Lower lobe of right lung (tissue), 2 donors: ENCODE data around the gene WDR27. TPM values are rescaled to one million over a fixed set of nuclear protein-coding genes. Genes with fewer than 3 reads are reported as not detected.

Experiments
- ATAC-seq, 2 donors: fragments of 200-7000 bp; cut with Tn5 transposase; one replicate each; pipeline ENCODE4 v1.9.1; 2020 to 2022; ENCODE audit warnings: mild to moderate bottlenecking in 2 of 2, moderate library complexity in 2 of 2
- DNase-seq: peaks from one replicate; pipeline ENCODE4 v3.0.0-alpha.2; 2020
- H3K27ac ChIP-seq: fragments of 200-600 bp; one replicate; pipeline ENCODE4 v1.8.0; 2022
- H3K27me3 ChIP-seq: fragments of 200-600 bp; one replicate; pipeline ENCODE4 v1.8.0; 2022; ENCODE audit warnings: low read depth
- H3K36me3 ChIP-seq: fragments of 200-600 bp; one replicate; pipeline ENCODE4 v1.8.0; 2022; ENCODE audit warnings: mild to moderate bottlenecking
- H3K4me1 ChIP-seq: fragments of 200-600 bp; one replicate; pipeline ENCODE4 v1.8.0; 2022
- H3K4me3 ChIP-seq: fragments of 200-600 bp; one replicate; pipeline ENCODE4 v1.8.0; 2022; ENCODE audit warnings: mild to moderate bottlenecking
- H3K9me3 ChIP-seq: fragments of 200-600 bp; one replicate; pipeline ENCODE4 v1.8.0; 2022
- intact Hi-C: fragments of 100-400 bp; cut with DNase I; formaldehyde crosslinking; loops from one replicate; pipeline ENCODE4 v1.11.0; 2022
- total RNA-seq: library from RNA; stranded (reverse); fragmentation: NEBNext Ultra II Directional; extraction: Animal tissue kit (Norgen Biotek cat#: 25700); gene quantifications from one replicate; pipeline ENCODE4 v1.2.1, GENCODE V29; 2021
- TF ChIP-seq, protein P1 (sequence below): fragments of 200-600 bp; IDR thresholded peaks from one replicate; pipeline ENCODE4 v1.8.0; 2022; ENCODE audit warnings: antibody characterized with exemption, mild to moderate bottlenecking
- donor health status: DM: no; HTN: yes; CAD: no; lungs with severe emphysema.

WDR27 gene
- total RNA-seq, 1 donor from 2014 or later = 38.0 TPM

- Histone ChIP-seq H3K4me1 (no peaks in the 10 kb centered on the region), H3K27me3 (no peaks in the 10 kb centered on the region), H3K4me3 (no peak overlapping the region), H3K9me3 (no peaks in the 10 kb centered on the region), H3K27ac (no peak overlapping the region), H3K36me3 (peaks cover 48% of the 10 kb centered on the region)
- TF ChIP-seq, protein P1, sequence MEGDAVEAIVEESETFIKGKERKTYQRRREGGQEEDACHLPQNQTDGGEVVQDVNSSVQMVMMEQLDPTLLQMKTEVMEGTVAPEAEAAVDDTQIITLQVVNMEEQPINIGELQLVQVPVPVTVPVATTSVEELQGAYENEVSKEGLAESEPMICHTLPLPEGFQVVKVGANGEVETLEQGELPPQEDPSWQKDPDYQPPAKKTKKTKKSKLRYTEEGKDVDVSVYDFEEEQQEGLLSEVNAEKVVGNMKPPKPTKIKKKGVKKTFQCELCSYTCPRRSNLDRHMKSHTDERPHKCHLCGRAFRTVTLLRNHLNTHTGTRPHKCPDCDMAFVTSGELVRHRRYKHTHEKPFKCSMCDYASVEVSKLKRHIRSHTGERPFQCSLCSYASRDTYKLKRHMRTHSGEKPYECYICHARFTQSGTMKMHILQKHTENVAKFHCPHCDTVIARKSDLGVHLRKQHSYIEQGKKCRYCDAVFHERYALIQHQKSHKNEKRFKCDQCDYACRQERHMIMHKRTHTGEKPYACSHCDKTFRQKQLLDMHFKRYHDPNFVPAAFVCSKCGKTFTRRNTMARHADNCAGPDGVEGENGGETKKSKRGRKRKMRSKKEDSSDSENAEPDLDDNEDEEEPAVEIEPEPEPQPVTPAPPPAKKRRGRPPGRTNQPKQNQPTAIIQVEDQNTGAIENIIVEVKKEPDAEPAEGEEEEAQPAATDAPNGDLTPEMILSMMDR = no peak
- no peak for DNase-seq
- ATAC-seq = no peak
- intact Hi-C loops = no loop called here
Observed at GRCh38 chr6:169663468-169663867, 38.4 kb downstream of the WDR27 start.

DNA sequence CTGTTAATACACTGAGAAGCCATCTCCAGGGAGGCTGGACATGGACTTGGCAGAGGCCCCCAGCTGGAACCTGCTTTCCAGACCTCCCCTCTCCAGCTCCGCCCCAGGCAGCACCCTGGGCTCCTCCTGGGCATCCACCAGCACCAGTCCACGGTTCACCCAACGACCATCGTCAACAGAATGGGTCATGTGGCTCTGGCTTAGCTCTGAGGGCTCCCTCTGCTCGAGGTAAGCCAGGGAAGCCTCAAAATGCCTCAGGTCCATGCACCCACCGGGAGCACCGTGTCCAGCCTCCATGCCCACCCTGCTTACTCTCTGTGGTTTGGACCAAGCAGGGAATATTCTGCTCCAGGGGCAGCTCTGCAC is 40.5 kb downstream of the WDR27 start:
- Histone ChIP-seq H3K36me3 (peaks cover 39% of the 10 kb centered on the region), H3K27ac (no peak overlapping the region), H3K4me1 (no peaks in the 10 kb centered on the region), H3K27me3 (no peaks in the 10 kb centered on the region), H3K9me3 (no peaks in the 10 kb centered on the region), H3K4me3 (no peak overlapping the region)
- DNase-seq (no peak), ATAC-seq (no peak)
- TF ChIP-seq, protein P1 = no peak
- intact Hi-C loops = no loop called here

DNA sequence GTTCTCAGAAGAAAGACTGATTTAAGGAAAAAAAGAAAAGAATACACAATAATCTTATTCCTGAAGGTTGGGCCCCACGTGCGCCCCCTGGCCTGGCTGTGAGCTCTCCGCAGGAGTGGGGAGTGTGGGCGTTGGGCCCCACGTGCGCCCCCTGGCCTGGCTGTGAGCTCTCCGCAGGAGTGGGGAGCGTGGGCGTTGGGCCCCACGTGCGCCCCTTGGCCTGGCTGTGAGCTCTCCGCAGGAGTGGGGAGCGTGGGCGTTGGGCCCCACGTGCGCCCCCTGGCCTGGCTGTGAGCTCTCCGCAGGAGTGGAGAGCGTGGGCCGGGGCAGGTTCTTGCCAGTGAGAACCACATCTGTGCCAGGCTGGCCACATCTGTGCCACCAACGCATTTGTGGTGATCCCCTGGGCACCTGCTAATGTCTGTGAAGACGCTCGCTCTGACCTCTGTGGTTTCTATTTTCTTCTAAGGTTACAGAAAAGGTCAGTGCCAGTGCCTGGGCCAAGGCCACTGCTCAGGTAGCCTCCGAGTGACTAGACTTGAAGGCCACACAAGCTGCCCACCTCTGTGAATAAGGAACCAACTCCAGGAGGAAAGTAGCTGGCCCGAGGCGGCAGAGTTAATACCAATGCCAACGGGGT is 41.0 kb downstream of the WDR27 start:
- Histone ChIP-seq H3K9me3 (no peaks in the 10 kb centered on the region), H3K27me3 (no peaks in the 10 kb centered on the region), H3K4me1 (no peaks in the 10 kb centered on the region), H3K36me3 (peaks cover 36% of the 10 kb centered on the region), H3K27ac (no peak overlapping the region), H3K4me3 (no peak overlapping the region)
- TF ChIP-seq, protein P1 = no peak
- ATAC-seq (peak; percentile 8 to 29), DNase-seq (peak; percentile 34)
- intact Hi-C loops = no loop called here

DNA sequence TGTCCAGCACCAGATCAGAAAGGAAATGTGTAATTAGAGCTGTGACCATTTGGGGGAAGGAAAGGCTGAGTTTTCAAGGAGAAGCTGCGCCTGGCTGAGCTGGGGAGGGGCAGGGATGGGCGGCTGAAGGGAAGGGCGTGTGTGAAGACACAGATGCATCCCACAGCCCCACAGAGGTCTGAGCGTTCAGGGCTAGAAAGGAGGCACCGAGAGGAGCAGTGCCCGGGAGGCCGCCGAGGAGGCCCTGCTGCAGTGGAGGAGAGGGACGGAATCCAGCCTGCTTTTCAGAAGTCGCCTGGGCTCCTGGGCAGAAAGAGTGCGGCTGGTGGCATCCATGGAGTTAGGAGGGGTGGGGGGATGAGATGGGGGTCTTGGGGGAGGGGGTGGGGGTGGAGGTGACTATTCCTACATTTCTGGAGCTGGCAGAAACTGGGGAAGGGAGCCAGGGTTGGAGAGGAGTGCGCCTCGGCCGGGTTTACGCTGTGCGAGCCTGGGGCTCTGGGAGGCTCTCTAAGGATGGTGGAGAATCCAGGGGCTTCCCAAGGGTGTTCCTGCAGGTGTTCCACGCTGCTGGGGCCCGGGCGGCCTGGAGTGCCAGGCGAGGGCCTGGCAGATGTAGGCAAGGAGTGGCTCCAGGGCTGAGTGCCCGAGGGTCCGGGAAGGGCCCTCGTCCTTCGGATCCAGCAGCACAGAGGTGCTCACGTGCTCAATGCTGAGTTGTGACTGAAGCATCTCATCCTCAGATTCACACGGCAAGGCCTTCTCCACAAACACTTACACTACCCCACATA is 41.8 kb downstream of the WDR27 start:
- no peak overlapping the region for H3K27ac ChIP-seq
- intact Hi-C loops = no loop called here
- TF ChIP-seq, protein P1 = no peak
- ATAC-seq = no peak
- H3K27me3 ChIP-seq = no peaks in the 10 kb centered on the region
- H3K9me3 ChIP-seq = no peaks in the 10 kb centered on the region
- H3K4me3 ChIP-seq = no peak overlapping the region
- peaks cover 6% of the 10 kb centered on the region for H3K4me1 ChIP-seq
- H3K36me3 ChIP-seq = peaks cover 32% of the 10 kb centered on the region
- DNase-seq = peak; percentile 36

DNA sequence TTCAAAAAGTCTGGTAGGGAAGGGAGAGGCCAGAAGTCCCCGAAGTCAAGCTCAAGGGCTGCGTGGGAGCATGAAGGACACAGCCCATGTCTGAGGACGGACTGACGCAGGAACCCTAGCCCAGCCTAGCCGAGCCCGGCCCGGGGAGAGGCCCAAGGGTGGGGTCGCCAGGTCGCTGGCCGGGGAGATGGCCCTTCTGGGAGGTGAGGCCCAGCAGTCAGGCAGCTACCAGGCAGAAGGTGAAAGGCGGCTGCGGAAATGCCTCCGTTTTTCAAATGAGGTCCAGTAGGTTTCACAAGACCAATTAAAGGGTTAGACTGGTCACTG is 44.6 kb downstream of the WDR27 start:
- DNase-seq (peak; percentile 39), ATAC-seq (no peak)
- TF ChIP-seq, protein P1 = no peak
- no peaks in the 10 kb centered on the region for H3K27me3 ChIP-seq
- no peaks in the 10 kb centered on the region for H3K9me3 ChIP-seq
- intact Hi-C loops = no loop called here
- no peak overlapping the region for H3K27ac ChIP-seq
- H3K4me1 ChIP-seq = peaks cover 6% of the 10 kb centered on the region
- peaks cover 16% of the 10 kb centered on the region for H3K36me3 ChIP-seq
- no peak overlapping the region for H3K4me3 ChIP-seq
